ENCODE results near the gene RNF224. TPM values are rescaled to one million over a fixed set of nuclear protein-coding genes. Genes with fewer than 3 reads are reported as not detected.
A peak's percentile ranks its signal among the peaks of the same experiment; 100 is the strongest.

The RNF224 gene
- total and polyA plus RNA-seq, 10 of the 15 experiments (the other 5 are each of a cell fraction or from before 2014, with no cell fraction given) = not detected

DNA sequence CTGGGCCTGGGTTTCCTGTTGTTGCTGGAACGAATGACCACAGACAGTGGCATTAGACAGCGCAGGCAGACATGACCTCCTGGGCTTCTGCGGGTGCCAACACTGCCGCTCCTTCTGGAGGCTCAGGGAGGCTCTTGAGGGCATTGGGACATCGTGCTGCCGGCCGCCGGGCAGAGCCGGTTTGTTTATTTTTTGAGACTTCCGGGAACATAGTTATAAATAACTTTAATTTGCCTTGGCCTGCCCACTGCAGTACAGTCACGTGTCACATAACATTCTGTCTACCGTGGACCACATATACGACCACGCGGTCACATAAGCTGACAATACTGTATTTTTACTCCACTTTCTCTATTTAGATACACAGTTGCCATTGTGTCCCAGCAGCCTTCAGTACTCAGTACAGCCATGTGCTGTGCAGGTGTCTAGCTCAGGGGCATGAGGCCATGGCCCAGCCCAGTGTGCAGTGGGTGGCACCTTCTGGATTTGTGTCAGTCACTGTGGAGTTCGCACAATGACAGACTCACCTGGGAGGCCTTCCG lies 42.0 kb downstream of the RNF224 start (continued):
- TF ChIP-seq E2F4 (IDR thresholded peaks at IDR 0.05; ENCODE audit: low read depth, low read length) (no peak), GABPA (IDR thresholded peaks at IDR 0.05; ENCODE audit: low read depth) (no peak), NR2C2 (IDR thresholded peaks at IDR 0.05; ENCODE audit: borderline replicate concordance, control insufficient read depth, insufficient read length, low read depth) (no peak), MAX (IDR thresholded peaks at IDR 0.05; ENCODE audit: low read depth, low read length) (peak; percentile 69; the same call in 1 of the 2 replicates), ZNF24 (IDR thresholded peaks at IDR 0.05) (no peak), MEF2A (IDR thresholded peaks at IDR 0.05; ENCODE audit: insufficient read depth, low read depth, low read length) (peak; percentile 66; the same call in 1 of the 2 replicates), FOXM1 (IDR thresholded peaks at IDR 0.05; ENCODE audit: low read depth, low read length) (no peak), POLR2A (IDR thresholded peaks at IDR 0.05; ENCODE audit: low read depth, low read length) (no peak; the same call in 1 of the 2 replicates), BHLHE40 (IDR thresholded peaks at IDR 0.05; ENCODE audit: borderline replicate concordance in 1 of 2, low read depth in 2 of 2, low read length in 1 of 2) (peak; percentile 81 to 84)
- TF ChIP-seq, protein P1, sequence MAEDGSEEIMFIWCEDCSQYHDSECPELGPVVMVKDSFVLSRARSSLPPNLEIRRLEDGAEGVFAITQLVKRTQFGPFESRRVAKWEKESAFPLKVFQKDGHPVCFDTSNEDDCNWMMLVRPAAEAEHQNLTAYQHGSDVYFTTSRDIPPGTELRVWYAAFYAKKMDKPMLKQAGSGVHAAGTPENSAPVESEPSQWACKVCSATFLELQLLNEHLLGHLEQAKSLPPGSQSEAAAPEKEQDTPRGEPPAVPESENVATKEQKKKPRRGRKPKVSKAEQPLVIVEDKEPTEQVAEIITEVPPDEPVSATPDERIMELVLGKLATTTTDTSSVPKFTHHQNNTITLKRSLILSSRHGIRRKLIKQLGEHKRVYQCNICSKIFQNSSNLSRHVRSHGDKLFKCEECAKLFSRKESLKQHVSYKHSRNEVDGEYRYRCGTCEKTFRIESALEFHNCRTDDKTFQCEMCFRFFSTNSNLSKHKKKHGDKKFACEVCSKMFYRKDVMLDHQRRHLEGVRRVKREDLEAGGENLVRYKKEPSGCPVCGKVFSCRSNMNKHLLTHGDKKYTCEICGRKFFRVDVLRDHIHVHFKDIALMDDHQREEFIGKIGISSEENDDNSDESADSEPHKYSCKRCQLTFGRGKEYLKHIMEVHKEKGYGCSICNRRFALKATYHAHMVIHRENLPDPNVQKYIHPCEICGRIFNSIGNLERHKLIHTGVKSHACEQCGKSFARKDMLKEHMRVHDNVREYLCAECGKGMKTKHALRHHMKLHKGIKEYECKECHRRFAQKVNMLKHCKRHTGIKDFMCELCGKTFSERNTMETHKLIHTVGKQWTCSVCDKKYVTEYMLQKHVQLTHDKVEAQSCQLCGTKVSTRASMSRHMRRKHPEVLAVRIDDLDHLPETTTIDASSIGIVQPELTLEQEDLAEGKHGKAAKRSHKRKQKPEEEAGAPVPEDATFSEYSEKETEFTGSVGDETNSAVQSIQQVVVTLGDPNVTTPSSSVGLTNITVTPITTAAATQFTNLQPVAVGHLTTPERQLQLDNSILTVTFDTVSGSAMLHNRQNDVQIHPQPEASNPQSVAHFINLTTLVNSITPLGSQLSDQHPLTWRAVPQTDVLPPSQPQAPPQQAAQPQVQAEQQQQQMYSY (CRISPR knock-in tag; IDR thresholded peaks at IDR 0.05) = no peak
- TF ChIP-seq, protein P2, sequence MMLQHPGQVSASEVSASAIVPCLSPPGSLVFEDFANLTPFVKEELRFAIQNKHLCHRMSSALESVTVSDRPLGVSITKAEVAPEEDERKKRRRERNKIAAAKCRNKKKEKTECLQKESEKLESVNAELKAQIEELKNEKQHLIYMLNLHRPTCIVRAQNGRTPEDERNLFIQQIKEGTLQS (IDR thresholded peaks at IDR 0.05; ENCODE audit: borderline replicate concordance, extremely low read depth, low read depth, low read length) = peak; percentile 12; the same call in 1 of the 2 replicates

Data from GM12878 (cell line).